Stimulated activated CD8-positive, alpha-beta memory T cell treated with anti-CD3 and anti-CD28 coated beads, Interleukin-12 subunit alpha, Interleukin-12 subunit beta, amount 100 ng/mL, for 1 hour (primary cell): ENCODE data around the gene TMEM215.
"Not testable (repeated sequence)": the region's sequence is repeated elsewhere in the genome, so short reads cannot be mapped to it uniquely, and the experiment has no call there.

Experiments
- DNase-seq: peaks from one replicate; pipeline ENCODE4 v3.0.0-alpha.2; 2020; ENCODE audit warnings: low read depth

Gene TMEM215, protein sequence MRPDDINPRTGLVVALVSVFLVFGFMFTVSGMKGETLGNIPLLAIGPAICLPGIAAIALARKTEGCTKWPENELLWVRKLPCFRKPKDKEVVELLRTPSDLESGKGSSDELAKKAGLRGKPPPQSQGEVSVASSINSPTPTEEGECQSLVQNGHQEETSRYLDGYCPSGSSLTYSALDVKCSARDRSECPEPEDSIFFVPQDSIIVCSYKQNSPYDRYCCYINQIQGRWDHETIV

GRCh38 chr9:32783168-32783891 lies at the start of gene TMEM215:
TMEM215 (plus strand) TSS chr9:32783540; CDS start chr9:32784184, 644 bp downstream.
- no peak for DNase-seq

GRCh38 chr9:32735476-32735875 lies 47.9 kb upstream of the TMEM215 start:
- DNase-seq = no peak

- DNase-seq = no peak
Measured at GRCh38 chr9:32737378-32737777, 46.0 kb upstream of the TMEM215 start.

DNA sequence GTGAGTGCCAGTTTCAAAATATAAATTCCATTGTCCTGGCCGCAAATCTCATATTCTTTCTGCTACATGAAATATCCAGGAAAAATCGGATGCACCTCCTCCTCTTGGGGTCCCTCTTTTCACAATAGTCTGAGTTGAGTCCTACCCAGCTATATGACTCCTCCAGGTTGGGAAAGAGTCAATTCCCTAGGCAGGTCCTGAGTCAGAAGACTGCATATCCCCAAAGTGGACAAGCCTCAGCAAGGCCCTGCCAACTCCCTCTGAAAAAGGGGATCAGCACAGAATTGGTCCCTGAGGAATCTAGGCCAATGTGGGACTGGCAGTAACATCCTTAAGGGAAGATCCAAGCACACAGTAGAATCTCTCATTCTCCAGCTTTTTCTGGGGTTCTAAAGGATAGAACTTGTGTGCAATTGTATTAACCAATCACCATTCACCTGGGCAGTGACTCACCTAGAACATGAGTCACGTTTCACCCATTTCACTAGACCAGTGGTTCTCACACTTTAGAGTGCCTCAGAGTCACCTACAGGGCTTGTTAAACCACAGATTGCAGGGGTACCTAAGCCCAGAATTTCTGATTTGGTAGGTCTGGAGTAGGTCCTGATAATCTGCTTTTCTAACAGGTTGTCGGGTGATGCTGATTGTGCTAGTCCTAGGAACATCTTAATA lies 44.7 kb upstream of the TMEM215 start:
- no peak for DNase-seq

GRCh38 chr9:32741706-32742105 lies 41.6 kb upstream of the TMEM215 start:
- DNase-seq = no peak

- no peak for DNase-seq
Measured at GRCh38 chr9:32742296-32742695, 41.0 kb upstream of the TMEM215 start.

DNA sequence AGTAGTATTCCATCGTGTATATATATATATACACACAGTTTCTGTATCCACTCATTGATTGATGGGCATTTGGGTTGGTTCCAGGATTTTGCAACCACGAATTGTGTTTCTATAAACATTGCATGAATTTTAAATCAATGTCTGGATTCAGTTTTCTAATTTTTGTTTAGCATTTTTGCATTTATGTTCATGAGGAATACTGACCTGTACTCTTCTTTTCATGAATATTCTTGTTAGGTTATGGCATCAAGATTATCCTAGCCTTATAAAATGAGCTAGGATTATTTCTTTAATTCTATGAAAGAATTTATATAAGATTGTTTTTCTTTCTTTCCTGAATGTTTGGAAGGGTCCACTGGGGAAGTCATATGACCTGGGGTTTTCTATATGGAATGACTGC lies 35.3 kb upstream of the TMEM215 start:
- no peak for DNase-seq

- no peak for DNase-seq
Measured at GRCh38 chr9:32755730-32756129, 27.6 kb upstream of the TMEM215 start.

- no peak for DNase-seq
Measured at GRCh38 chr9:32764139-32764538, 19.2 kb upstream of the TMEM215 start.

DNA sequence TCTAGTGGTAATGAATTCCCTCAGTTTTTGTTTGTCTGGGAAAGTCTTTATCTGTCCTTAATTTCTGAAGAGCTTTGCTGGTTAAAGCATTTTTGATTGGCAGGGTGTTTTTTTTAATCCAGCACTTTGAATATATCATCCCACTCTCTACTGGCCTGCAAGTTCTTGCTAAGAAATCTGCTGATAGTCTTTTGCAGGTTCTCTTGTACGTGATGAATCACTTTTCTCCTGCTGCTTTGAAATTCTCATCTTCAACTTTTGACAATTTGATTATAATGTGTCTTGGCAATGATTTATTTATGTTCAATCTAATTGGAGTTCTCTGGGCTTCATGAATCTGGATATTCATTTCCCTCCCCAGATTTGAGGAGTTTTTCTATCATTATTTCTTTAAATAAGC lies 8.1 kb upstream of the TMEM215 start:
- no peak for DNase-seq

DNA sequence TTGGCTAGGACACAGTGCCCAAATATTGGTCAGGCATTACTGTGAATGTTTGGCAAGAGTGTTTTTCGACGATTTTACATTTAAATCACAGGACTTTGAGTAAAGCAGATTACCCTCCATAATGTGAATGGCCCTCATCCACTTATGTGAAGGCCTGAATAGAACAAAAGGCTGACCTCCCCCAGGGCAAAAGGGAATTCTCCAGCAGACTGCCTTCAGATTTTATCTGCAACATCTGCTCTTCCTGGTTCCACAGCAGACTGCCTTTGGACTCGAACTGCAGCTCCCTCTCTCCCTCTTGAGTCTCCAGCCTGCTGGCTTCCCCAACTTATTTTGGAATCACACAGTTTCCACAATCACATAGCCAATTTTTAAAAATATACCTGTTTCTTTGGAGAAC lies 7.1 kb upstream of the TMEM215 start:
- no peak for DNase-seq

DNA sequence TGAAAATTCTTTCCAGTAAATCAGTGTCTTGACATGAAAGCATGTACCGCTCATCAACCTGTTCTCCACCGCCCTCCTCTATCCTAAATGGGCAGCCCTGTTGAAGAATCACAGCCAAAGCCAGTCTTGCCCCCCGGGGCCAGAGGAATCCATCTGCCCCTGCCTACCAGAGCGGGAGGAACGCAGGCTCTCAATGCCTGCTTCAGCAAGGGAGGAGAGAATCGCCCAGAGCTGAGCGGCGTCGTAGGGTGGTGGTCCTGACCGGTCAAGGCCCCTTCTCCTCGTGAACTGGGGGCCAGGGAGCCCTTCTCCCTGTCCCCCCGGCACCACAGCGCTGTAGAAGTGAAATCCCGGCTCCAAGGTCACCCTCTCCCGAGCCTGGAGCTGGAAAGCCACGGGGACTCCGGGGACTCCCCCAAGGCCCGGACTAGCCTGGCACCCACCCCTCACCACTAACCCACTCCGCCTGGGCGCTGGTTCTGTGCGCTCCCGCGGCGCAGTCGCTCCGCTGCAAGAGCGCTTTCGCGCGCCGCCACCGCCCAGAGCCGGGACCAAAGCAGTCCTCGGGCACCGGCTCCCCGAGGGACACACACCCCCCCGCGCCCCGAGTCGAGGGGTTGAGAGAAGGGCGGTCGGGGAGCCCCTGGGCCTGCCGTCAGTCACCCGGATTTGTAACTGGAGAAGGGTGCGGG lies 718 bp upstream of the TMEM215 start:
- no peak for DNase-seq

- no peak for DNase-seq
Measured at GRCh38 chr9:32787816-32788215, 4.5 kb downstream of the TMEM215 start.

DNA sequence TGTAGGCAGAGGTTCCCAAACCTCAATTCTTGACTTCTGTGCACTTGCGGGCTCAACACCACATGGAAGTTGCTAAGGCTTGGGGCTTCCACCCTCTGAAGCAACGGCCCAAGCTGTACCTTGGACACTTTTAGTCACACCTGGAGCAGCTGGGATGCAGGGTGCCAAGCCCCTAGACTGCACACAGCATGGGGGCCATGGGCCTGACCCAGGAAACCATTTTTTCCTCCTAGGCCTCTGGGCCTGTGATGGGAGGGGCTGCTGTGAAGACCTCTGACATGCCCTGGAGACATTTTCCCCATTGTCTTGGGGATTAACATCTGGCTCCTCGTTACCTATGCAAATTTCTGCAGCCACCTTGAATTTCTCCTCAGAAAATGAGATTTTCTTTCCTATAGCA lies 12.7 kb downstream of the TMEM215 start:
- DNase-seq = not testable (repeated sequence)

- no peak for DNase-seq
Measured at GRCh38 chr9:32801530-32801929, 18.2 kb downstream of the TMEM215 start.

GRCh38 chr9:32807217-32807616 lies 23.9 kb downstream of the TMEM215 start:
- DNase-seq = no peak

DNA sequence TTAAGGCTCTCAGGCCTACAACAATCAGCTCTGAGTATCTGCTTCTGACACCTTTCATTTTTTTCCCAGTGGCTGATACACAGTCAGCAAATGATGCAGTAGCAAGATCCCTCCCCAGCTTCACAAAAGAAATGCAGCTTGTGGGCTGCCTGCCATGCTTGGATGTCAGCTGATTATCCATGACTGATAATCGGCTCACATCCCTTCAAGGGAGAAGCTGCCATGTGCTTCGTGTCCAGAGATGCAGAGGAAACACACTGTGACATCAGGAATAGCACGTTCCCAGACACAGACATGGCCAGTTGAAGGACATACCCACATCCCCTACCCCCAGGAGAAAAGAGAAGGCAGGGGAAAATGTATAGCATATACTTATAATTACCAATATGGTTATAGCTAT lies 27.9 kb downstream of the TMEM215 start:
- no peak for DNase-seq

DNA sequence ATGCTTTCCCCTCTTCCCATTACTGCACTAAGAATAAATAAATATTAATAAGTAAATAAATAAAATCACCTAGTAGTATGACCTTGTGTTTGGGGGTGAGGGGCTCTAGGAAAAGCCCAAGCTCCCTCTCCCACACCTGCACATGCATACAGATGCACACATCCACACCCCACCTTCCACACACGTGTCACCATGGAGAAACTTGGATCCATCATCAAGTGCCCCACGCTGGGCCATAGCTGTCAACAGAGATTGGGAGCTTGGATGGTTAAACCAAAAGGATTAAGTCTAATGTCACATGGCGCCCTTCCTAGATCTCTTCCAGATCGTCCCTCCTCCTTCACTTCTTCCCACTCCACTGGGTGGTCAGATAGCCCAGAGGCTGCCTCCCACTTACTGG lies 37.0 kb downstream of the TMEM215 start:
- DNase-seq = no peak

DNA sequence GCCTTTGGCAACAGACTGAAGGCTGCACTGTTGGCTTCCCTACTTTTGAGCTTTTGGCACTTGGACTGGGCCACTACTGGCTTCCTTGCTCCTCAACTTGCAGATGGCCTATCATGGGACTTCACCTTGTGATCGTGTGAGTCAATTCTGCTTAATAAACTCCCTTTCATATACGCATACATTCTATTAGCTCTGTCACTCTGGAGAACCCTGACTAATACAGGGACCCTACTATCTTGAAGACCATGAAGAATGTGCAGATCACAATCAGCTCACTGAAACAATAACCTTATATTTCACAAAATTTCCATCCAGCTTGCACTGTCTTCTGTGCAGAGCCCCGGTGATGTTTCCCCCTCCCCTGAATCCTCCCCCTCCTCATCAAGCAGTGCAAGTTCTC lies 39.8 kb downstream of the TMEM215 start:
- DNase-seq = no peak

- DNase-seq = no peak
Measured at GRCh38 chr9:32823551-32823950, 40.2 kb downstream of the TMEM215 start.

DNA sequence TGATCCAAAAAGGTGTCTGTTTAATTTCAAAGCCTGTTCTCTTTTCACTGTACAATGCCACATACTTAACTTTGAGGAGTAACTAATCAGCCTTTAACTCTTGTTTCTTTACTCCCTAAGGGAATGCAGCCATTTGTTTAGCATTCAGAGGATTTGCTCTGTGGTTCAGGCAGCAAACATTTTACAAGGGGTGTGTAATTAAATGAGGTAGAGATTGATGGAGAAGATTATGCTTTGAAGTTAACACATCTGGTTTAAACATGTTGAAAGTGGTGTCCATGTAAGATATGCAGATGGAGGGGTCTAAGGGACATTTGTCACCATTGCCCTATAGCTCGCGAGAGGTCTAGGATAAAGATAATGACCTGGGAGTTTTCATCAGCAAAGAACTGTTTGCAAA lies 41.9 kb downstream of the TMEM215 start:
- DNase-seq = no peak

DNA sequence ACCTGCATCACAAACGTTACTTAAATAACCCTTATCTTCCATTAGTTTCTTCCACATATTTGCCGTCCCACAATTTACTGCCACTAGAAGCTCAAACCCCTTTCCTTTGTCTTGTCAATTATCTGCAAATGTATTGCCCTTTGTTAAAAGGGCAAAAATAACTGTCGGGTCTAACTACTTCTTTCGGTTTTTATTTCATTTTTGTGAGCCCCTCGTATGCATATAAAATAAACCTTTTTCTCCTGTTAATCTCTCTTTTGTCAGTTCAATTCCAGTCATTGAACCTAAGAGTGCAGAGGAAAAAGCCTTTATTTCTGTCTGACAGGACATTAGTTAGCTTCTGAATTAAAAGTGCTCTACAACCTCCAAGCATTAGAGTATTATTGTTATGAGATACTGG lies 45.5 kb downstream of the TMEM215 start:
- DNase-seq = no peak

GRCh38 chr9:32832346-32832745 lies 49.0 kb downstream of the TMEM215 start:
- no peak for DNase-seq
